Measurements from ENCODE around the gene LYRM7. TPM values are rescaled to one million over a fixed set of nuclear protein-coding genes. Genes with fewer than 3 reads are reported as not detected.
"Not testable (repeated sequence)": the region's sequence is repeated elsewhere in the genome, so short reads cannot be mapped to it uniquely, and the experiment has no call there.

The LYRM7 gene
- total RNA-seq, 1 donor from 2014 or later, result 28.7 TPM

GRCh38 chr5:131221008-131221703 lies 50.4 kb downstream of the LYRM7 start:
- DNase-seq, result no peak

GRCh38 chr5:131221888-131222287 lies 51.1 kb downstream of the LYRM7 start:
- DNase-seq, result no peak

- DNase-seq, result no peak
Observed at GRCh38 chr5:131222731-131223130, 52.0 kb downstream of the LYRM7 start.

GRCh38 chr5:131223751-131224386 lies 53.1 kb downstream of the LYRM7 start:
- no peak for DNase-seq

- no peak for DNase-seq
Observed at GRCh38 chr5:131224387-131225201, 53.9 kb downstream of the LYRM7 start.

- DNase-seq, result no peak
Observed at GRCh38 chr5:131225282-131225974, 54.7 kb downstream of the LYRM7 start.

- no peak for DNase-seq
Observed at GRCh38 chr5:131226899-131227298, 56.2 kb downstream of the LYRM7 start.

- DNase-seq, result no peak
Observed at GRCh38 chr5:131228646-131229045, 57.9 kb downstream of the LYRM7 start.

- no peak for DNase-seq
Observed at GRCh38 chr5:131229623-131230022, 58.9 kb downstream of the LYRM7 start.

- no peak for DNase-seq
Observed at GRCh38 chr5:131230406-131230805, 59.7 kb downstream of the LYRM7 start.

GRCh38 chr5:131239686-131240085 lies 68.9 kb downstream of the LYRM7 start:
- DNase-seq, result no peak

- DNase-seq, result no peak
Observed at GRCh38 chr5:131242728-131243255, 72.0 kb downstream of the LYRM7 start.

- no peak for DNase-seq
Observed at GRCh38 chr5:131245312-131245711, 74.6 kb downstream of the LYRM7 start.

GRCh38 chr5:131245948-131246347 lies 75.2 kb downstream of the LYRM7 start:
- DNase-seq, result no peak

- no peak for DNase-seq
Observed at GRCh38 chr5:131246504-131246903, 75.8 kb downstream of the LYRM7 start.

- DNase-seq, result no peak
Observed at GRCh38 chr5:131250751-131251475, 80.2 kb downstream of the LYRM7 start.

- no peak for DNase-seq
Observed at GRCh38 chr5:131252824-131253171, 82.1 kb downstream of the LYRM7 start.

GRCh38 chr5:131254025-131254424 lies 83.3 kb downstream of the LYRM7 start:
- not testable (repeated sequence) for DNase-seq

GRCh38 chr5:131254741-131255140 lies 84.0 kb downstream of the LYRM7 start:
- no peak for DNase-seq
